Suprapubic skin (tissue), 4 donors: ENCODE data around the gene ADAMTSL2. TPM values are rescaled to one million over a fixed set of nuclear protein-coding genes. Genes with fewer than 3 reads are reported as not detected.

Experiments used
- DNase-seq, 2 donors: peaks; one replicate each; pipeline ENCODE4 v3.0.0-alpha.2; 2019; ENCODE audit warnings: low spot score in 2 of 2
- H3K27ac ChIP-seq: fragments of 200-600 bp; sonication (generic); one replicate; pipeline ENCODE4 v1.5.1; 2019
- H3K27me3 ChIP-seq: fragments of 200-600 bp; sonication (generic); one replicate; pipeline ENCODE4 v1.5.1; 2019
- H3K36me3 ChIP-seq: fragments of 200-600 bp; sonication (generic); one replicate; pipeline ENCODE4 v1.5.1; 2019
- H3K4me1 ChIP-seq: fragments of 200-600 bp; sonication (generic); one replicate; pipeline ENCODE4 v1.5.1; 2019
- H3K4me3 ChIP-seq: fragments of 200-600 bp; sonication (generic); one replicate; pipeline ENCODE4 v1.5.1; 2019; ENCODE audit warnings: mild to moderate bottlenecking
- H3K9me3 ChIP-seq: fragments of 200-600 bp; sonication (generic); one replicate; pipeline ENCODE4 v1.5.1; 2019
- EP300 ChIP-seq: sonication (generic); formaldehyde crosslinking; IDR thresholded peaks from one replicate; pipeline ENCODE4 v1.6.1; 2017; ENCODE audit warnings: antibody characterized with exemption
- POLR2A ChIP-seq, 2 donors: fragments of 450-650 bp; IDR thresholded peaks; one replicate each; pipeline ENCODE4 v1.6.1; 2017; ENCODE audit warnings: antibody characterized with exemption in 2 of 2, mild to moderate bottlenecking in 2 of 2, moderate library complexity in 2 of 2
- POLR2AphosphoS5 ChIP-seq, 3 donors: sonication (generic); formaldehyde crosslinking; IDR thresholded peaks; one replicate each; pipeline ENCODE4 v1.6.1; 2017; ENCODE audit warnings: antibody characterized with exemption in 3 of 3
- WGBS: methylation state at CpG from one replicate; pipeline ENCODE4 v1.1.5; 2018; 5-methylcytosine and 5-hydroxymethylcytosine counted together
- total RNA-seq, 4 donors: library from RNA; depleted of rRNA; stranded (reverse); fragments of >200 nt; gene quantifications; one replicate each; pipeline ENCODE4 v1.1.0, GENCODE V29; 2016
- TF ChIP-seq, protein P1 (sequence below), 2 donors: fragments of 200-600 bp in 1 of 2; fragments of 450-650 bp in 1 of 2; sonication (generic) in 1 of 2; IDR thresholded peaks; one replicate each; pipeline ENCODE4 v1.5.1; 2016 to 2019; ENCODE audit warnings: antibody characterized with exemption in 2 of 2, mild to moderate bottlenecking in 1 of 2, moderate library complexity in 1 of 2

Gene ADAMTSL2
- total RNA-seq, 4 donors from 2014 or later, result 0.16 to 0.85 (median 0.46) TPM

DNA sequence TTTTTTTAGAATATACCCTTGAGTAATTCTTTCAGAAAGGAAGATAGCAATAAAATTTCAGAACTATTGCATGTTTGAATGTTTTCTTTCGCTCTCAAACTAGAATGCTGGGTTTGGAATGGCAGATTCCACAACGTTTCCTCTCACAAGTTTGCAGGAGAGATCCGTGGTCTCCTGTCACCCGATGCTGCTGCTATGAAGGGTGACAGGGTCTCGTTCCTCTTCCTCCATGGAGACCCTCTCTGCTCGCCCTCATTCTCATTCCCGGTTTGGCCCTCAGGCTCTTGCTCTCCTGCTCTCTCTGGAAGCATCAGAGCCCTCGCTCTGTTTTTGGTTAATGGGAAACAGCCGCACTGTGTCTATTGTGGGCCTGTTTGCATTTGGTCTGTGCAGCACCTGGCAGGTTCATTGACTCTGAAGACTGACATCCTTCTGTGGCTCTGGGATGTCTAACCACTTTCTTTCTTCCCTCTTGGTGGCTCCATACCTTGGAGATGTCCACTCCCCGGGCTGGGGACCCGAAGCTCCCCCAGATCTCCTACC lies 87.3 kb downstream of the ADAMTSL2 start:
- Histone ChIP-seq H3K27ac (no peak overlapping the region), H3K4me3 (no peak overlapping the region), H3K36me3 (no peaks in the 10 kb centered on the region), H3K4me1 (no peaks in the 10 kb centered on the region), H3K9me3 (no peaks in the 10 kb centered on the region), H3K27me3 (peaks cover 53% of the 10 kb centered on the region)
- no peak for DNase-seq
- no peak for TF ChIP-seq EP300
- TF ChIP-seq, protein P1, sequence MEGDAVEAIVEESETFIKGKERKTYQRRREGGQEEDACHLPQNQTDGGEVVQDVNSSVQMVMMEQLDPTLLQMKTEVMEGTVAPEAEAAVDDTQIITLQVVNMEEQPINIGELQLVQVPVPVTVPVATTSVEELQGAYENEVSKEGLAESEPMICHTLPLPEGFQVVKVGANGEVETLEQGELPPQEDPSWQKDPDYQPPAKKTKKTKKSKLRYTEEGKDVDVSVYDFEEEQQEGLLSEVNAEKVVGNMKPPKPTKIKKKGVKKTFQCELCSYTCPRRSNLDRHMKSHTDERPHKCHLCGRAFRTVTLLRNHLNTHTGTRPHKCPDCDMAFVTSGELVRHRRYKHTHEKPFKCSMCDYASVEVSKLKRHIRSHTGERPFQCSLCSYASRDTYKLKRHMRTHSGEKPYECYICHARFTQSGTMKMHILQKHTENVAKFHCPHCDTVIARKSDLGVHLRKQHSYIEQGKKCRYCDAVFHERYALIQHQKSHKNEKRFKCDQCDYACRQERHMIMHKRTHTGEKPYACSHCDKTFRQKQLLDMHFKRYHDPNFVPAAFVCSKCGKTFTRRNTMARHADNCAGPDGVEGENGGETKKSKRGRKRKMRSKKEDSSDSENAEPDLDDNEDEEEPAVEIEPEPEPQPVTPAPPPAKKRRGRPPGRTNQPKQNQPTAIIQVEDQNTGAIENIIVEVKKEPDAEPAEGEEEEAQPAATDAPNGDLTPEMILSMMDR (IDR thresholded peaks at IDR 0.05), result no peak
- TF ChIP-seq POLR2A (IDR thresholded peaks at IDR 0.05), result no peak
- no peak for TF ChIP-seq POLR2AphosphoS5 (IDR thresholded peaks at IDR 0.05)
- WGBS, result 68% methylated on average over 11 of the region's 11 CpGs

- no peak for TF ChIP-seq POLR2AphosphoS5 (IDR thresholded peaks at IDR 0.05)
- TF ChIP-seq, protein P1 (IDR thresholded peaks at IDR 0.05), result no peak
- DNase-seq, result no peak
- Histone ChIP-seq H3K27me3 (peaks cover 45% of the 10 kb centered on the region), H3K36me3 (no peaks in the 10 kb centered on the region), H3K27ac (no peak overlapping the region), H3K4me1 (no peaks in the 10 kb centered on the region), H3K9me3 (no peaks in the 10 kb centered on the region), H3K4me3 (no peak overlapping the region)
- WGBS, result 59% methylated on average over 3 of the region's 5 CpGs
Measured at GRCh38 chr9:133622555-133622954, 88.1 kb downstream of the ADAMTSL2 start.

Other genes starting within 250 kb of the ADAMTSL2 start
- 10 to 100 TPM; 11.5 to 17.1 (median 15.8) TPM for gene SURF6, start 198.5 kb upstream of the ADAMTSL2 start, total RNA-seq
- 10 to 100 TPM; 11.5 to 27.4 (median 18.8) TPM for gene MED22, start 186.6 kb upstream of the ADAMTSL2 start, total RNA-seq
- gene RPL7A, start 186.5 kb upstream of the ADAMTSL2 start, total RNA-seq, result 1,000 to 10,000 TPM; 1,468 to 3,048 (median 2,531) TPM
- gene SURF1, start 178.2 kb upstream of the ADAMTSL2 start, total RNA-seq, result 10 to 100 TPM; 29.1 to 45.0 (median 33.4) TPM
- gene SURF2, start 178.2 kb upstream of the ADAMTSL2 start, total RNA-seq, result 10 to 100 TPM; 15.3 to 42.3 (median 31.2) TPM
- gene SURF4, start 158.6 kb upstream of the ADAMTSL2 start, total RNA-seq, result 100 to 1,000 TPM in 3 of 4 donors, 10 to 100 TPM in 1; 71.7 to 136 (median 118) TPM
- 1 to 10 TPM in 3 of 4 donors, not detected in 1; 1.8 to 4.2 (median 2.3) TPM for gene STKLD1, start 158.3 kb upstream of the ADAMTSL2 start, total RNA-seq
- 10 to 100 TPM; 20.9 to 28.3 (median 22.2) TPM for gene REXO4, start 116.7 kb upstream of the ADAMTSL2 start, total RNA-seq
- gene ADAMTS13, start 112.3 kb upstream of the ADAMTSL2 start, total RNA-seq, result 1 to 10 TPM; 1.2 to 3.3 (median 1.6) TPM
- 10 to 100 TPM in 2 of 4 donors, 1 to 10 TPM in 2; 6.8 to 11.6 (median 9.4) TPM for gene CACFD1, start 74.7 kb upstream of the ADAMTSL2 start, total RNA-seq
- 1 to 10 TPM in 1 of 4 donors, under 1 TPM in 3; 0.29 to 3.7 (median 0.49) TPM for gene SLC2A6, start 55.6 kb upstream of the ADAMTSL2 start, total RNA-seq
- not detected for gene MYMK, start 9.7 kb upstream of the ADAMTSL2 start, total RNA-seq
- gene FAM163B, start 74.7 kb downstream of the ADAMTSL2 start, total RNA-seq, result not detected
- not detected for gene DBH, start 101.7 kb downstream of the ADAMTSL2 start, total RNA-seq
- gene SARDH, start 203.6 kb downstream of the ADAMTSL2 start, total RNA-seq, result under 1 TPM in 3 of 4 donors, not detected in 1; 0.32 to 0.98 (median 0.44) TPM